ENCODE measurements around the gene GSK3A. TPM values are rescaled to one million over a fixed set of nuclear protein-coding genes. Genes with fewer than 3 reads are reported as not detected.

Gene GSK3A
- total and polyA plus RNA-seq, 2 of the 4 experiments (the other 2 are of a cell fraction): 8.1 to 43.3 TPM

GRCh38 chr19:42250666-42251531 is 8.5 kb upstream of the GSK3A start:
- peak overlapping the region; percentile 68 for H4K91ac ChIP-seq (ENCODE audit: insufficient read depth, low read depth, low read length)
- intact Hi-C loops (cut with micrococcal nuclease): no loop called here
- dilution Hi-C loops (cut with HindIII; ENCODE audit: low sequenced_read_pairs, unreplicated experiment): no loop called here
- no peaks in the 10 kb centered on the region for H3K27me3 ChIP-seq (ENCODE audit: control insufficient read depth, insufficient read depth, low read length)
- DNase-seq (peak; percentile 50), ATAC-seq (ENCODE audit: low read depth) (no peak)
- H4K8ac ChIP-seq (ENCODE audit: low read depth in 2 of 2, low read length in 2 of 2): peak overlapping the region; percentile 61 to 79; a peak in 1 of 4 replicates
- H3K56ac ChIP-seq (ENCODE audit: extremely low read depth, insufficient read depth, low read length): peak overlapping the region; percentile 49
- BruUV-seq (replicated peaks): no TSS peak
- H4K20me1 ChIP-seq (ENCODE audit: insufficient read depth, low read length): peaks cover 53% of the 10 kb centered on the region
- H3K23ac ChIP-seq (ENCODE audit: low read depth, low read length): peak overlapping the region; percentile 92
- peaks cover 7% of the 10 kb centered on the region; the same call in 1 of the 2 replicates for H3K9me1 ChIP-seq (ENCODE audit: insufficient read depth, low read length)
- 0 out of 2 replicates have a peak overlapping the region, but pooled peaks have one; percentile 62 for H3K18ac ChIP-seq (ENCODE audit: low read depth, low read length)
- WGBS, 2 experiments (ENCODE audit: extremely low coverage in 2 of 2, insufficient read length in 1 of 2): 10% methylated on average over 2 of the region's 19 CpGs; no CpG with 5 or more reads in 1 of the 2 experiments
- H2BK15ac ChIP-seq (ENCODE audit: low read depth, low read length): no peak overlapping the region; the same call in 2 of the 3 replicates
- H2AK5ac ChIP-seq (ENCODE audit: low read depth, low read length): peak overlapping the region; percentile 90
- peak overlapping the region; percentile 82 for H3K27ac ChIP-seq (ENCODE audit: insufficient read depth, low read length)
- peaks cover 6 to 57% of the 10 kb centered on the region in 2 experiments; a peak in 3 of 4 replicates for H3K79me1 ChIP-seq (ENCODE audit: low read depth in 1 of 2, low read length in 2 of 2)
- peaks cover 15% of the 10 kb centered on the region for H3K36me3 ChIP-seq (ENCODE audit: control insufficient read depth, insufficient read depth, low read length)
- peaks cover 24% of the 10 kb centered on the region for H3K4me1 ChIP-seq (ENCODE audit: control insufficient read depth, insufficient read depth, low read length)
- POLR2A ChIA-PET (ENCODE audit: unreplicated experiment): interaction anchor here (1.7 kb wide), 1 partner anchor 8 kb away, joined by 4 read pairs; no protein-coding TSS in a partner anchor
- in situ Hi-C loops (cut with MboI; ENCODE audit: low sequenced_read_pairs): no loop called here
- peak overlapping the region; percentile 65 for H3K4me2 ChIP-seq (ENCODE audit: low read depth, low read length)
- 0 out of 2 replicates have a peak, but pooled peaks have one; percentile 37 for TF ChIP-seq USF2 (IDR thresholded peaks at IDR 0.05; ENCODE audit: low read depth, low read length)
- no peak; the same call in 1 of the 2 replicates for TF ChIP-seq POLR2A (IDR thresholded peaks at IDR 0.05; ENCODE audit: low read depth, low read length)
- H2AFZ ChIP-seq (replicated peaks; ENCODE audit: low read length, poor library complexity): peak overlapping the region; percentile 34
- CTCF ChIA-PET: interaction anchor here (0.6 kb wide), 1 partner anchor 142 kb away, joined by 5 read pairs; no protein-coding TSS in a partner anchor
- peak overlapping the region; percentile 68; the same call in 1 of the 2 replicates for H3K14ac ChIP-seq (replicated peaks; ENCODE audit: low read depth, low read length)
- H2AK9ac ChIP-seq (replicated peaks; ENCODE audit: low read depth, low read length, poor library complexity): peak overlapping the region; percentile 93
- peak overlapping the region; percentile 53 for H3K9ac ChIP-seq (ENCODE audit: low read depth, low read length)
- H3K4me3 ChIP-seq (ENCODE audit: insufficient read depth, low read depth, low read length): no peak overlapping the region
- H4K5ac ChIP-seq (ENCODE audit: low read depth, low read length): peak overlapping the region; percentile 63; the same call in 1 of the 2 replicates
- H3K4ac ChIP-seq (ENCODE audit: low read depth, low read length): peak overlapping the region; percentile 63
- 0 out of 2 replicates have a peak overlapping the region, but pooled peaks have one; percentile 55 for H2BK20ac ChIP-seq (ENCODE audit: low read depth, low read length)
- H3K9me3 ChIP-seq (ENCODE audit: control insufficient read depth, insufficient read depth, low read length): no peaks in the 10 kb centered on the region
- H2BK120ac ChIP-seq (ENCODE audit: low read depth, low read length): peak overlapping the region; percentile 59; the same call in 1 of the 2 replicates
- peak overlapping the region; percentile 78 for H2BK5ac ChIP-seq (ENCODE audit: low read depth, low read length, poor library complexity, severe bottlenecking)

All from IMR-90 (cell line).